ENCODE data around the gene NEURL1.

GRCh38 chr10:103620352-103620740, 126.8 kb downstream of the NEURL1 start:
- no peak for TF ChIP-seq EZH2 (IDR thresholded peaks at IDR 0.05; ENCODE audit: insufficient read depth, poor library complexity, severe bottlenecking)
- TF ChIP-seq EZH2phosphoT487 (IDR thresholded peaks at IDR 0.05; ENCODE audit: insufficient read depth, low read depth), result no peak

All from GM23248 (cell line).